NCI-H460 (cell line): ENCODE measurements around the gene NEDD4. TPM values are rescaled to one million over a fixed set of nuclear protein-coding genes. Genes with fewer than 3 reads are reported as not detected.
A peak's percentile ranks its signal among the peaks of the same experiment; 100 is the strongest.
"Not testable (repeated sequence)": the region's sequence is repeated elsewhere in the genome, so short reads cannot be mapped to it uniquely, and the experiment has no call there.

Experiments used
- DNase-seq: peaks from one replicate; pipeline ENCODE4 v3.0.0-alpha.2; 2016; ENCODE audit warnings: low read depth; ENCODE audit errors: extremely low read depth
- total RNA-seq: library from RNA; depleted of rRNA; stranded (reverse); fragments of >200 nt; shearing (Covaris generic); gene quantifications from 2 replicates; pipeline ENCODE4 v1.2.3, GENCODE V29; 2014

Gene NEDD4
- total RNA-seq, 1 experiment from 2014 or later = 40.2 TPM

- DNase-seq = no peak
These were observed 32.5 kb downstream of the NEDD4 start for GRCh38 chr15:55960946-55961345.

GRCh38 chr15:55959744-55960447 lies 33.5 kb downstream of the NEDD4 start:
- no peak for DNase-seq

- DNase-seq = no peak
These were observed 35.1 kb downstream of the NEDD4 start for GRCh38 chr15:55958349-55958748.

- no peak for DNase-seq
These were observed 38.4 kb downstream of the NEDD4 start for GRCh38 chr15:55954862-55955605.

GRCh38 chr15:55952501-55953274 lies 40.7 kb downstream of the NEDD4 start:
- not testable (repeated sequence) for DNase-seq

GRCh38 chr15:55944606-55945005 lies 48.8 kb downstream of the NEDD4 start:
- not testable (repeated sequence) for DNase-seq

GRCh38 chr15:55942332-55942731 lies 51.1 kb downstream of the NEDD4 start:
- no peak for DNase-seq

GRCh38 chr15:55937040-55937439 lies 56.4 kb downstream of the NEDD4 start:
- DNase-seq = no peak

GRCh38 chr15:55928955-55929354 lies 64.5 kb downstream of the NEDD4 start:
- DNase-seq = no peak

GRCh38 chr15:55921744-55922143 lies 71.7 kb downstream of the NEDD4 start:
- no peak for DNase-seq

- peak; percentile 79 for DNase-seq
These were observed 75.5 kb downstream of the NEDD4 start for GRCh38 chr15:55917881-55918296.

- no peak for DNase-seq
These were observed 76.6 kb downstream of the NEDD4 start for GRCh38 chr15:55916666-55917409.

GRCh38 chr15:55915876-55916567 lies 77.4 kb downstream of the NEDD4 start:
- DNase-seq = no peak

- no peak for DNase-seq
These were observed 78.2 kb downstream of the NEDD4 start for GRCh38 chr15:55915221-55915620.

GRCh38 chr15:55914446-55914845 lies 79.0 kb downstream of the NEDD4 start:
- no peak for DNase-seq

GRCh38 chr15:55912982-55913381 lies 80.4 kb downstream of the NEDD4 start:
- no peak for DNase-seq

GRCh38 chr15:55909036-55909811 lies 84.2 kb downstream of the NEDD4 start:
- no peak for DNase-seq

GRCh38 chr15:55907797-55908196 lies 85.6 kb downstream of the NEDD4 start:
- peak; percentile 70 for DNase-seq

GRCh38 chr15:55902981-55903380 lies 90.4 kb downstream of the NEDD4 start:
- DNase-seq = no peak
